SK-N-SH (cell line): ENCODE data around the gene THSD4.

ENCODE experiments used
- CHD2 ChIP-seq: fragments of 150-350 bp; IDR thresholded peaks from 2 replicates; pipeline ENCODE4 v1.6.1; 2018; ENCODE audit warnings: low read length; ENCODE audit not compliant: partially characterized antibody
- ELF1 ChIP-seq: IDR thresholded peaks from 2 replicates; pipeline ENCODE4 v1.4.0; 2012
- EP300 ChIP-seq, 2 experiments: IDR thresholded peaks; 2 replicates each; pipeline versions ENCODE4 v1.4.0 to v1.6.1; 2012; ENCODE audit warnings: borderline replicate concordance in 1 of 2, low read depth in 1 of 2, low read length in 1 of 2
- EZH2phosphoT487 ChIP-seq: fragments of 200-600 bp; sonication (generic); IDR thresholded peaks from 2 replicates; pipeline ENCODE4 v1.6.1; 2017; ENCODE audit warnings: low read depth, mixed run types, mild to moderate bottlenecking, antibody characterized with exemption, moderate library complexity, borderline replicate concordance
- FOXM1 ChIP-seq: IDR thresholded peaks from 2 replicates; pipeline ENCODE4 v1.4.0; 2012; ENCODE audit warnings: low read depth, mild to moderate bottlenecking
- MXI1 ChIP-seq: IDR thresholded peaks from 2 replicates; pipeline ENCODE4 v1.6.1; 2012; ENCODE audit warnings: mild to moderate bottlenecking, low read depth, low read length, improper control_type of control experiment
- POLR2AphosphoS5 ChIP-seq: IDR thresholded peaks from 2 replicates; pipeline ENCODE4 v1.6.1; 2012; ENCODE audit warnings: low read depth, low read length
- RCOR1 ChIP-seq: fragments of 150-350 bp; IDR thresholded peaks from 2 replicates; pipeline ENCODE4 v1.6.1; 2017; ENCODE audit warnings: antibody characterized with exemption, low read length
- RXRA ChIP-seq: IDR thresholded peaks from 2 replicates; pipeline ENCODE4 v1.4.0; 2012; ENCODE audit warnings: low read depth, mild to moderate bottlenecking, borderline replicate concordance
- TAF1 ChIP-seq: IDR thresholded peaks from 2 replicates; pipeline ENCODE4 v1.6.1; 2012; ENCODE audit warnings: low read depth, mild to moderate bottlenecking, low read length, moderate library complexity, borderline replicate concordance
- YY1 ChIP-seq: IDR thresholded peaks from 2 replicates; pipeline ENCODE4 v1.4.0; 2012; ENCODE audit warnings: low read depth, mild to moderate bottlenecking
- TF ChIP-seq, protein P1 (sequence below): fragments of 200-600 bp; sonication (generic); IDR thresholded peaks from 2 replicates; pipeline ENCODE4 v1.6.1; 2017; ENCODE audit warnings: antibody characterized with exemption, mild to moderate bottlenecking, moderate library complexity
- TF ChIP-seq, protein P2 (sequence below): IDR thresholded peaks from 2 replicates; pipeline ENCODE4 v1.4.0; 2012; ENCODE audit warnings: low read depth, borderline replicate concordance
- TF ChIP-seq, protein P3 (sequence below): IDR thresholded peaks from 2 replicates; pipeline ENCODE4 v1.4.0; 2012; ENCODE audit warnings: low read depth

DNA sequence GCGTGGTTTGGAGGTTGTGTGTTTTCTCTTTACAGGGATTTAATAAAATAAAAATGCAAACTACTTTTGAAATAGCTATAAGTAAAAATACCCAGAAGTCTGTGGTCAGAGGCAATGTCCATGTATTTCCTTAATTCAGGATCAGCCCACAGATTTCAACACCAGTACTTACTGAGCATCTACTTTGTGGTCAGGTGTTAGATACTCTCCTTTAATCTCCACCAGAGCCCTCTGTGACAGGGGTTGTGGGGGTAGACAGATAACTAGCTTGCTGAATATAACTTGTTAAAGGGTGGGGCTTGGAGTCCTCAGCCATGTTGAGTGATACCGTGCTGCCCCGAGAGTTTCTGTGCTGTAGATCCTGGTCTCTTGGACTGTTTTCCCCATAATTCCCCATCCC lies 451.0 kb downstream of the THSD4 start:
- TF ChIP-seq EP300 (IDR thresholded peaks at IDR 0.05; ENCODE audit: borderline replicate concordance in 1 of 2, low read depth in 1 of 2, low read length in 1 of 2) (no peak), RXRA (no peak), ELF1 (no peak), FOXM1 (no peak), CHD2 (no peak), YY1 (no peak), POLR2AphosphoS5 (no peak), MXI1 (no peak), EZH2phosphoT487 (no peak), TAF1 (no peak), RCOR1 (no peak)
- TF ChIP-seq, protein P1, sequence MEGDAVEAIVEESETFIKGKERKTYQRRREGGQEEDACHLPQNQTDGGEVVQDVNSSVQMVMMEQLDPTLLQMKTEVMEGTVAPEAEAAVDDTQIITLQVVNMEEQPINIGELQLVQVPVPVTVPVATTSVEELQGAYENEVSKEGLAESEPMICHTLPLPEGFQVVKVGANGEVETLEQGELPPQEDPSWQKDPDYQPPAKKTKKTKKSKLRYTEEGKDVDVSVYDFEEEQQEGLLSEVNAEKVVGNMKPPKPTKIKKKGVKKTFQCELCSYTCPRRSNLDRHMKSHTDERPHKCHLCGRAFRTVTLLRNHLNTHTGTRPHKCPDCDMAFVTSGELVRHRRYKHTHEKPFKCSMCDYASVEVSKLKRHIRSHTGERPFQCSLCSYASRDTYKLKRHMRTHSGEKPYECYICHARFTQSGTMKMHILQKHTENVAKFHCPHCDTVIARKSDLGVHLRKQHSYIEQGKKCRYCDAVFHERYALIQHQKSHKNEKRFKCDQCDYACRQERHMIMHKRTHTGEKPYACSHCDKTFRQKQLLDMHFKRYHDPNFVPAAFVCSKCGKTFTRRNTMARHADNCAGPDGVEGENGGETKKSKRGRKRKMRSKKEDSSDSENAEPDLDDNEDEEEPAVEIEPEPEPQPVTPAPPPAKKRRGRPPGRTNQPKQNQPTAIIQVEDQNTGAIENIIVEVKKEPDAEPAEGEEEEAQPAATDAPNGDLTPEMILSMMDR, result no peak
- TF ChIP-seq, protein P2, sequence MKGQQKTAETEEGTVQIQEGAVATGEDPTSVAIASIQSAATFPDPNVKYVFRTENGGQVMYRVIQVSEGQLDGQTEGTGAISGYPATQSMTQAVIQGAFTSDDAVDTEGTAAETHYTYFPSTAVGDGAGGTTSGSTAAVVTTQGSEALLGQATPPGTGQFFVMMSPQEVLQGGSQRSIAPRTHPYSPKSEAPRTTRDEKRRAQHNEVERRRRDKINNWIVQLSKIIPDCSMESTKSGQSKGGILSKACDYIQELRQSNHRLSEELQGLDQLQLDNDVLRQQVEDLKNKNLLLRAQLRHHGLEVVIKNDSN, result no peak
- TF ChIP-seq, protein P3, sequence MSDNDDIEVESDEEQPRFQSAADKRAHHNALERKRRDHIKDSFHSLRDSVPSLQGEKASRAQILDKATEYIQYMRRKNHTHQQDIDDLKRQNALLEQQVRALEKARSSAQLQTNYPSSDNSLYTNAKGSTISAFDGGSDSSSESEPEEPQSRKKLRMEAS, result no peak
